K562 (cell line): Measurements from ENCODE around the gene NLRC3.

ENCODE experiments used
- CUX1 ChIP-seq: fragments of 200-800 bp; sonication (Bioruptor generic); IDR thresholded peaks from 2 replicates; pipeline ENCODE4 v1.6.1; 2016; ENCODE audit warnings: missing genetic modification characterization, missing compliant biosample characterization
- SOX6 ChIP-seq: fragments of 450-650 bp; IDR thresholded peaks from 2 replicates; pipeline ENCODE4 v1.6.1; 2014; ENCODE audit warnings: mild to moderate bottlenecking
- TF ChIP-seq, protein P1 (sequence below), 3 experiments: IDR thresholded peaks in 2 of 3; conservative IDR thresholded peaks in 1 of 3; 2 replicates each; pipeline ENCODE4 v1.5.1; 2011 to 2012; ENCODE audit warnings: low read length in 3 of 3, mild to moderate bottlenecking in 3 of 3, control low read depth in 2 of 3, improper control_type of control experiment in 1 of 3, inconsistent platforms in 1 of 3, low read depth in 1 of 3, mixed read lengths in 1 of 3, moderate library complexity in 1 of 3; ENCODE audit not compliant: insufficient read depth in 2 of 3
- TF ChIP-seq, protein P2 (sequence below): fragments of 450-650 bp; IDR thresholded peaks from 2 replicates; pipeline ENCODE4 v1.6.1; 2016; ENCODE audit warnings: antibody characterized with exemption

DNA sequence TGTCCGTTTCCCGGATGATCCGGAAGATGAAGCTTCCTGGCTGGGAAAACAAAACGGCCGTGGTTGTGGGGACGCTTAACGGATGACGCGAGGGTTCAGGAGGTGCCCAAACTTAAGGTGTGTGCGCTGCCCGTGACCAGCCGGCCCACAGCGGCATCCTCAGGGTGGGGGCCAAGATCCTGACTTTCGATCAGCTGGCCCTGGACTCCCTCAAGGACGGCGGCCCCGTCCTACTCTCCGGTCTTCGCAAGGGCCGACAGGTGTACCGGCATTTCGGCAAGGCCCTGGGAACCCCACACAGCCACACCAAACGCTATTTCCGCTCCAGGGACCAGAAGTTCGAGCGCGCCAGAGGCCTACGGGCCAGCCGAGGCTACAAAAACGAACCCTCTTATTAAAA lies 80.8 kb downstream of the NLRC3 start:
- TF ChIP-seq CUX1 (CRISPR knock-in tag) (no peak), SOX6 (no peak)
- TF ChIP-seq, protein P1, sequence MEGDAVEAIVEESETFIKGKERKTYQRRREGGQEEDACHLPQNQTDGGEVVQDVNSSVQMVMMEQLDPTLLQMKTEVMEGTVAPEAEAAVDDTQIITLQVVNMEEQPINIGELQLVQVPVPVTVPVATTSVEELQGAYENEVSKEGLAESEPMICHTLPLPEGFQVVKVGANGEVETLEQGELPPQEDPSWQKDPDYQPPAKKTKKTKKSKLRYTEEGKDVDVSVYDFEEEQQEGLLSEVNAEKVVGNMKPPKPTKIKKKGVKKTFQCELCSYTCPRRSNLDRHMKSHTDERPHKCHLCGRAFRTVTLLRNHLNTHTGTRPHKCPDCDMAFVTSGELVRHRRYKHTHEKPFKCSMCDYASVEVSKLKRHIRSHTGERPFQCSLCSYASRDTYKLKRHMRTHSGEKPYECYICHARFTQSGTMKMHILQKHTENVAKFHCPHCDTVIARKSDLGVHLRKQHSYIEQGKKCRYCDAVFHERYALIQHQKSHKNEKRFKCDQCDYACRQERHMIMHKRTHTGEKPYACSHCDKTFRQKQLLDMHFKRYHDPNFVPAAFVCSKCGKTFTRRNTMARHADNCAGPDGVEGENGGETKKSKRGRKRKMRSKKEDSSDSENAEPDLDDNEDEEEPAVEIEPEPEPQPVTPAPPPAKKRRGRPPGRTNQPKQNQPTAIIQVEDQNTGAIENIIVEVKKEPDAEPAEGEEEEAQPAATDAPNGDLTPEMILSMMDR (IDR thresholded peaks at IDR 0.05 in 2 of 3, conservative IDR thresholded peaks at IDR 0.05 in 1 of 3; ENCODE audit: insufficient read depth in 2 of 3, low read depth in 1 of 3, low read length in 3 of 3): no peak
- TF ChIP-seq, protein P2, sequence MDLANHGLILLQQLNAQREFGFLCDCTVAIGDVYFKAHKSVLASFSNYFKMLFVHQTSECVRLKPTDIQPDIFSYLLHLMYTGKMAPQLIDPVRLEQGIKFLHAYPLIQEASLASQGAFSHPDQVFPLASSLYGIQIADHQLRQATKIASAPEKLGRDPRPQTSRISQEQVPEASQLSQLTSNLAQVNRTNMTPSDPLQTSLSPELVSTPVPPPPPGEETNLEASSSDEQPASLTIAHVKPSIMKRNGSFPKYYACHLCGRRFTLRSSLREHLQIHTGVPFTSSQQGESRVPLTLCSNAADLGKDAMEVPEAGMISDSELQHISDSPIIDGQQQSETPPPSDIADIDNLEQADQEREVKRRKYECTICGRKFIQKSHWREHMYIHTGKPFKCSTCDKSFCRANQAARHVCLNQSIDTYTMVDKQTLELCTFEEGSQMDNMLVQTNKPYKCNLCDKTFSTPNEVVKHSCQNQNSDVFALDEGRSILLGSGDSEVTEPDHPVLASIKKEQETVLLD: no peak
